Adipose tissue (tissue), 3 donors: ENCODE data around the gene SIGLEC12. TPM values are rescaled to one million over a fixed set of nuclear protein-coding genes. Genes with fewer than 3 reads are reported as not detected.

ENCODE experiments used
- H3K27ac ChIP-seq: one replicate; pipeline ENCODE4 v1.5.1; 2013; ENCODE audit warnings: low read depth, low read length
- WGBS, 3 donors: extraction: QIAGEN DNeasy Blood & Tissue Kit; methylation state at CpG; one replicate each; pipeline ENCODE4 v1.1.7; 2013; 5-methylcytosine and 5-hydroxymethylcytosine counted together
- polyA plus RNA-seq, 3 donors: library from polyadenylated mRNA; stranded (reverse); fragments of 200-250 nt; gene quantifications; one replicate each; pipeline ENCODE4 v1.2.3, GENCODE V29; 2013
- donor health status: healthy with polysubstance abuse.
- donor health status: Bipolar disorder and iron deficiency.
- donor health status: healthy.

SIGLEC12 gene
- polyA plus RNA-seq: under 1 TPM in 2 of 3 donors, not detected in 1; 0.08 to 0.56 TPM

GRCh38 chr19:51501594-51502263 is at the start of gene SIGLEC12:
Gene SIGLEC12, minus strand, starts transcription at chr19:51501800. Its CDS starts 67 bp downstream, at chr19:51501733.
- H3K27ac ChIP-seq: no peak within 1 kb of the TSS
- whole genome bisulfite sequencing, 3 donors: 46 to 65% (median 52%) methylated on average over 9 to 12 of the region's 12 CpGs

- WGBS, 3 donors: 61 to 82% (median 76%) methylated on average over 20 of the region's 20 CpGs
- H3K27ac ChIP-seq: no peak overlapping the region
Measured at GRCh38 chr19:51550848-51551672, 49.5 kb upstream of the SIGLEC12 start.

DNA sequence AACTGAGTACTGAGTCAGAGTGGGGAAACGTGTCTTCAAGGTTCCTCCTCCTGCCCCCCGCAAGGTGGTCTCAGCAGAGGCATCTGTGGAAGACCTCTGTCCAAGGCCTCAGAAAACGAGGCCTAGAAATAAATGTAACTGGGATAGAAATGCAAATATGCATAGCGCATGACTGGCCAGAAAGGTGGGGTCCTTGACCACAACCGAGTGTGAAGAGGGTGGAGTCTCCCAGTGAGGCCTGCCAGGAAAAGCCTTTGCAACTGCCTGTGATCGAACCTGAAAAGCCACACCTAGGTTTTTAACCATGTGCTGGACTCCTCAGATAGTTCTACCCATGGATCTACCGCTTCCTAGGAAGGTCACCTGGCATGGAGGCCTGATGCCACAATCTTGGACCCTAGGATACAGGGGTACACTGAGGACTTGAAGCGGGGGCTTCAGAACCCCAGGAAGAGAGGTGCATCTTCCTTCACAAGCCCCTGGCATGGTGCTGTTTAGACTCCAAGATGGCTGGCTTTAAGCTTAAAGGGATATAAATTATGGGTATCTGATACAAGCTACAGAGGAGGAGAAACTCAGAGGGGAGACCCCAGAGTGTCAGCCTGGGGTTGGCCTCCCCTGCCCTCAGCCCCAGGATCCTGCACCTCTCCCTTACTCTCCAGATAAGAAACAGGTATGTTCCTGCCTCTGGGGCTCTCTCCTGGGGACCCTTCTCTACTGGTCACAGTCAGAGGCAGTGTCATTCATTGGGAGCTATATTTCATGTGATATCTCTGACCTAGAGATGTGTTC is 48.1 kb upstream of the SIGLEC12 start:
- 57 to 61% (median 59%) methylated on average over 8 of the region's 8 CpGs for WGBS, 3 donors

GRCh38 chr19:51548891-51549305 is 47.3 kb upstream of the SIGLEC12 start:
- 58 to 78% (median 71%) methylated on average over 4 of the region's 4 CpGs for WGBS, 3 donors
- no peak overlapping the region for H3K27ac ChIP-seq

More for the DNA sequence above, 48.1 kb upstream of the SIGLEC12 start:
- H3K27ac ChIP-seq: no peak overlapping the region

GRCh38 chr19:51548213-51548651 is 46.6 kb upstream of the SIGLEC12 start:
- WGBS, 3 donors: 41 to 65% (median 45%) methylated on average over 5 of the region's 5 CpGs

DNA sequence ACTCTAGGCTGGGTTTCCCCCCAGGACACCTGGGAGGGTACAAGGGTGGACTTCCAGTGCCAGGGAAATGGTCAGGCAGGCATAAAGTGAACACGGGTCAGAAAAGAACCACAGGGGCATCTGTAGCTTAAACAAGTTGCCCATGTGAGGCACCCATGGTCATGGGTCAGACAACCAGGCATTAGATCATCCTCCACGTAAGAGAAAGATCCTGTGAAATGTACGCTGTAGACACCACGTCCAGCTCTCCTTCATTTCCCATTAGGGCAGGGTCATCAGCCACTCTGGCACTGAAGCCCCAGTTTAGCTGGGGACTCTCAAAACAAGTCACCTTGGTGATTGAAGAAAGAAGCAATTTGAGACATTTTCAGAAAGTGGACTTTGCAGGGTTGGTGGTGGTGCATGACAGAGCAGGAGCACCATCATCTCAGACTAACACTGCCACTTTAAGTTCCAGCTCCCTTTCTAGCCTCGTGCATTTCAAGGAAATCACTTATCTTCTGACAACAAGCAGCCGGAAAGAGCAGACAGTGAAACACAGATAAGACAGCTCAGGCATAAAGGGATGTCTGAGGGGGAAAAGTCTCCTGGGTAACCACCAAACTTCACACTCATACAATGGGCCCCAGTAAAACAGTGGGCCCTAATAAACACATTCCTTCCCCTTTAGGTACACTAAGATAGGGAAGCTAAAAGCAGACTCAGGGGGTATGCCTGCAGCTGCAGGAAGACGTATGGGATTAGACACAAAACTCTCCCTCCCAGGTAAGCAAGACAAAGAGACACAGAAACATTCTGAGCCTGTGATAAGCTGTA is 46.0 kb upstream of the SIGLEC12 start:
- no peak overlapping the region for H3K27ac ChIP-seq
- WGBS, 3 donors: 26 to 34% (median 27%) methylated on average over 7 of the region's 7 CpGs

More at GRCh38 chr19:51548213-51548651, 46.6 kb upstream of the SIGLEC12 start:
- no peak overlapping the region for H3K27ac ChIP-seq

DNA sequence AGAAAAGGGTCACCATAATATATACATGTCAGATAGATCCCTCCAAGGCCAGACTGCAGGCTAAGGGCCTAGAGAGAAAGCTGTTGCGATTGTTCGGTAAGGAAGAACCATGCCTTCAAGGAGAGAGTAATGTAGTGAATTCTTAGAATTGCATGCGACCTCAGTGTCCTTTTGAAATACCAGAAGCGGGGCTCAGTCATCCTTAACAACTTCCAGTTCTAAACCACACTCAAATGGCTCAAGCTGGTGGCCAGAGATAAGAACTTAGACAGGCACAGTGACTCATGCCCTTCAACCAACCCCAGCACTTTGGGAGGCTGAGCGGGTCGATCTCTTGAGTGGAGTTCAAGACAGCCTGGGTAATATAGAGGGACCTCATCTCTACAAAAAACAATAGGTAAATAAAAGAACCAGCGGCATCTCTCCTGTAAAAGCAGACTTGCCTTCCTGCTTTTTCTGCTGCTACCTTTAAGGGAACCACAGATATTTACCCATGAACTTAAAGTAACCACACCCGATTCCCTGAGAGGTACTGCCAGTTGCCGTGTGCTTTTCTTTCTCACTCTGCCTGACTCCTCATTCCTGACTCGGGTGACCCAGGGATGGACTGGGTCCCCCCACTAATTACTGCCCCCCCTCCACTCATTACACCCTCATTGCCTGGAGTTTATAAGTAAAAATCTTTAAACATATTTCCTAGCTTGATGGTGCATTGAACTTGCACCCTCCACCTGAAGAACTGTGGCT is 45.2 kb upstream of the SIGLEC12 start:
- H3K27ac ChIP-seq: no peak overlapping the region
- WGBS, 3 donors: 34 to 55% (median 40%) methylated on average over 10 of the region's 10 CpGs

GRCh38 chr19:51546107-51546649 is 44.6 kb upstream of the SIGLEC12 start:
- H3K27ac ChIP-seq: no peak overlapping the region
- 54 to 55% (median 54%) methylated on average over 5 of the region's 5 CpGs for WGBS, 3 donors

GRCh38 chr19:51544038-51544437 is 42.4 kb upstream of the SIGLEC12 start:
- WGBS, 3 donors: 77 to 88% (median 83%) methylated on average over 6 of the region's 6 CpGs
- no peak overlapping the region for H3K27ac ChIP-seq

- 72 to 77% (median 77%) methylated on average over 5 of the region's 5 CpGs for WGBS, 3 donors
- no peak overlapping the region for H3K27ac ChIP-seq
Measured at GRCh38 chr19:51542699-51543098, 41.1 kb upstream of the SIGLEC12 start.

DNA sequence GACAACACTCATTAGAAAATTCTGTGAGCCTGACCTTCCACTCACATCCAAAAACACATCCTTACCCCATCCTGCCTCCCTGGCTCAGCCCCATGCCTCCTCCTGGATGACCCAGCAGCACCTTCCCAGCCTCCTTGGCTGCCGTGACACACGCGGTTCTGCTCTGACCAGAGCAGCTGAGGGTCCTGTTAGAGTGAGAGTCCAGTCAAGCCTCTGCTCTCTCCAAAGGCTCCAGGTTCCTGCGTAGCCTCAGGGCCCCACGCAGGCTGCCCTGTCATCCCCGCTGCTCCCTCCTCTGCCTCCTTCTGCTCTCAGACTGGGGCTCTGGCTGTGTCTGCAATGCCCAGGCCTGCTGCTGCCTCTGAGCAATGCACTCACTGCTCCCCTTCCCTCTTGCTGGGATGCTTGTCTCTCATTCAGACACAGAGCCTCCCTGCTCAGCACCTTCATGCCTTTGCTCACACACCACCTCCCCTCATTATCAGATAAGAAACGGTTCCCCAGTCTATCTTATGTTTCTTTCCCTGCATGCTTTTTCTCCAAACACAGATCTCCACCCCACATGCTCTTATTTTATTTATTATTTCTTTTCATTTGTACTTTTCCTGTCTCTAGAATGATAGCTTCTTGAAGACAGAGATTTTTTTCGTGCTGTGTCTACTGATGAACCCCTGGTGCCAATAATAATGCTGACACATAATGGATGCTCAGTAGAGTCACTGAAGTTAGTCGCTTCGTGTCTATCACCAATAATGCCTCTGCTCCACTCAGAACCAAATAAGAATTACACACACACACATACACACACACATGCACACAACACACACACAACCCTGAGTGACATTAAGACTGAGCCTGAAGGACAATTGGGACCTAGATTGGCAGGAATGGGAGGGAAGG is 40.1 kb upstream of the SIGLEC12 start:
- H3K27ac ChIP-seq: no peak overlapping the region
- WGBS, 3 donors: 48 to 65% (median 60%) methylated on average over 10 of the region's 10 CpGs

DNA sequence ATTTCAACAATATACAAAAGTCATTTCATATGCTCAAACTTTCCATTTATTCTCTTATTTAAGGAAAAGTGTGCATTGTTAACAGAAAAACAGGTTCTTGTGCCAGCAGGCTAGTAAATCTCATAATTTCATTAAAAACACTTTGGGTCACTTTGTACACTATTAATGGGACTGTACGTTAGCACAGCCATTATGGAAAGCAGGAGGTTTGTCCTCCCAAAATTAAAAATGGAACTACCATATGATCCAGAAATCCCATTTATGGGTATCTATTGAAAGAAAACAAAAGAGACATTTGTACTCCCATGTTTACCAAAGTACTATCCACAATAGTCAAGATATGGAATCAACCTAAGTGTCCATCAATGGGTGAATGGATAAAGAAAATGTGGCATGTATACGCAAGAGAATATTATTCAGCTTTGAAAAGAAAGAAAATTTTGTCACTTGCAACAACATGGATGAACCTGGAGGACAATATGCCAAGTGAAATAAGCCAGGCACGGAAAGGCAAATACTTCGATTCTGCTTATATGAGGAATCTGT is 38.3 kb upstream of the SIGLEC12 start:
- no peak overlapping the region for H3K27ac ChIP-seq
- 71 to 89% (median 87%) methylated on average over 4 of the region's 4 CpGs for WGBS, 3 donors

DNA sequence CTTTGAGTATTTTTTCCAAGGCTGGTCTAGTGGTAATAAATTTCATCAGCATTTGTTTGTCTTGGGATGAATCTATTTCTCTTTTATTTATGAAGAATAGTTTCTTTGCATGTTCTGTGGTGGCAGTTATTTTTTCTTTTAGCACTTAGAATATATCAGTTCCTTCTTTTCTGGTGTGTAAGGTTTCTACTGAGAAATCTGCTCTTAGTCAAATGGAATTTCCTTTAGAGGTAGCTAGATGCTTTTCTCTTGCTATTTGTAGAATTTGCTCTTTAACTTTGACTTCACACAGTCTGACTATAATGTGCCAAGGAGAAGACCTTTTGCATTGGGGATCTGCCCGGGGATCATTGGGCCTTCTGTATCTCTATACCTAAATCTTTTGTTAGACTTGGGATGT is 33.9 kb upstream of the SIGLEC12 start:
- H3K27ac ChIP-seq: no peak overlapping the region
- WGBS, 3 donors: 59 to 88% (median 79%) methylated on average over 1 of the region's 1 CpG

- WGBS, 3 donors: 26 to 29% (median 29%) methylated on average over 25 of the region's 25 CpGs
- H3K27ac ChIP-seq: no peak within 1 kb of the TSS
Measured at GRCh38 chr19:51531349-51532315, 30.0 kb upstream of the SIGLEC12 start, which contains the start of gene SIGLEC6. Gene SIGLEC6, minus strand, starts transcription at chr19:51531670. Its CDS starts 22 bp downstream, at chr19:51531648.

DNA sequence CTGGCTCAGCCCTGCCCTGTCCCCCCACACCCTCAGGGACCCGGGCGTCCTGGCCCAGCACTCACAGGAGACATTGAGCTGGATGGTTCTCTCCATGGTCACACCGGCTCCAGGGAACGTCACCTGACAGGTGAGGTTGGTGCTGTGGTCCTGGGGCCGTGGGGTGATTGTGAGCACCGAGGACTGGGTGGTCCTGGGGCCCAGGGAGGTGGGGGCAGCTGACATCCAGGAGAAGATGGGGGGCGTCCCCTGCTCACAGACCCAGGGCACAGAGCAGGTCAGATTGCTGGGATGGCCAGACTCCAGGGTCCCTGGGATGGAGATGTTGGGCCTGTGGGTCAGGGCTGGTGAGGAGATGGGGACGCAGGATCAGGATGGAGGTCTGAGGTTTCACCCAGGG is 29.0 kb upstream of the SIGLEC12 start:
- no peak overlapping the region for H3K27ac ChIP-seq
- WGBS, 3 donors: 68 to 87% (median 80%) methylated on average over 8 of the region's 8 CpGs
